ENCODE data around the gene HPCAL1. TPM values are rescaled to one million over a fixed set of nuclear protein-coding genes. Genes with fewer than 3 reads are reported as not detected.

HPCAL1 gene
- total RNA-seq, 1 donor from 2014 or later = 17.3 TPM

GRCh38 chr2:10324095-10324832 lies 21.6 kb downstream of the HPCAL1 start:
- Mint-ChIP-seq H3K9me3 (no peaks in the 10 kb centered on the region), H3K27me3 (ENCODE audit: low read depth) (no peaks in the 10 kb centered on the region), H3K36me3 (ENCODE audit: low read depth) (peaks cover 5% of the 10 kb centered on the region), H3K27ac (ENCODE audit: unreplicated experiment) (peak overlapping the region; percentile 78), H3K4me1 (peaks cover 19% of the 10 kb centered on the region), H3K4me3 (peak overlapping the region; percentile 31)
- TF ChIP-seq CTCF (conservative IDR thresholded peaks at IDR 0.05) = no peak
- DNase-seq (ENCODE audit: low read depth, low spot score) = no peak

GRCh38 chr2:10325278-10326145 lies 22.8 kb downstream of the HPCAL1 start:
- Mint-ChIP-seq H3K4me3 (no peak overlapping the region), H3K27me3 (ENCODE audit: low read depth) (no peaks in the 10 kb centered on the region), H3K27ac (ENCODE audit: unreplicated experiment) (no peak overlapping the region), H3K9me3 (no peaks in the 10 kb centered on the region), H3K36me3 (ENCODE audit: low read depth) (peaks cover 5% of the 10 kb centered on the region), H3K4me1 (peaks cover 31% of the 10 kb centered on the region)
- no peak for TF ChIP-seq CTCF (conservative IDR thresholded peaks at IDR 0.05)
- no peak for DNase-seq (ENCODE audit: low read depth, low spot score)

GRCh38 chr2:10326151-10326616 lies 23.5 kb downstream of the HPCAL1 start:
- Mint-ChIP-seq H3K4me3 (no peak overlapping the region), H3K27me3 (ENCODE audit: low read depth) (no peaks in the 10 kb centered on the region)

GRCh38 chr2:10326707-10327594 lies 24.2 kb downstream of the HPCAL1 start:
- no peaks in the 10 kb centered on the region for H3K36me3 Mint-ChIP-seq (ENCODE audit: low read depth)

More at GRCh38 chr2:10326151-10326616, 23.5 kb downstream of the HPCAL1 start:
- Mint-ChIP-seq H3K27ac (ENCODE audit: unreplicated experiment) (no peak overlapping the region), H3K9me3 (no peaks in the 10 kb centered on the region), H3K4me1 (peaks cover 35% of the 10 kb centered on the region), H3K36me3 (ENCODE audit: low read depth) (peaks cover 3% of the 10 kb centered on the region)
- no peak for TF ChIP-seq CTCF (conservative IDR thresholded peaks at IDR 0.05)
- DNase-seq (ENCODE audit: low read depth, low spot score) = no peak

More at GRCh38 chr2:10326707-10327594, 24.2 kb downstream of the HPCAL1 start:
- H3K9me3 Mint-ChIP-seq = no peaks in the 10 kb centered on the region
- no peak for DNase-seq (ENCODE audit: low read depth, low spot score)
- no peaks in the 10 kb centered on the region for H3K27me3 Mint-ChIP-seq (ENCODE audit: low read depth)
- peaks cover 40% of the 10 kb centered on the region for H3K4me1 Mint-ChIP-seq
- no peak for TF ChIP-seq CTCF (conservative IDR thresholded peaks at IDR 0.05)
- H3K27ac Mint-ChIP-seq (ENCODE audit: unreplicated experiment) = no peak overlapping the region
- no peak overlapping the region for H3K4me3 Mint-ChIP-seq

All from neural crest cell (in vitro differentiated cells).